H9 (cell line): Measurements from ENCODE around the gene ICAM2. TPM values are rescaled to one million over a fixed set of nuclear protein-coding genes. Genes with fewer than 3 reads are reported as not detected.

Experiments
- DNase-seq: peaks from one replicate; pipeline ENCODE4 v3.0.0-alpha.2; 2017
- H2AFZ ChIP-seq: one replicate; pipeline ENCODE4 v1.6.1; 2013; ENCODE audit warnings: mild to moderate bottlenecking, low read length, control low read depth, moderate library complexity
- H2AK5ac ChIP-seq: 2 replicates; pipeline ENCODE4 v1.6.1; 2013; ENCODE audit warnings: low read length, control low read depth, mixed read lengths; ENCODE audit not compliant: insufficient read length
- H2BK120ac ChIP-seq: one replicate; pipeline ENCODE4 v1.6.1; 2013; ENCODE audit warnings: low read depth, mild to moderate bottlenecking, low read length, control low read depth, inconsistent platforms; ENCODE audit not compliant: poor library complexity, severe bottlenecking
- H2BK12ac ChIP-seq: 2 replicates; pipeline ENCODE4 v1.6.1; 2013; ENCODE audit warnings: low read length, control low read depth, mixed read lengths, low read depth; ENCODE audit not compliant: insufficient read length
- H2BK15ac ChIP-seq: 2 replicates; pipeline ENCODE4 v1.6.1; 2013; ENCODE audit warnings: low read depth, low read length, control low read depth
- H2BK20ac ChIP-seq: one replicate; pipeline ENCODE4 v1.6.1; 2013; ENCODE audit warnings: low read depth, mild to moderate bottlenecking, low read length, control low read depth, inconsistent platforms; ENCODE audit not compliant: poor library complexity, severe bottlenecking
- H2BK5ac ChIP-seq: 2 replicates; pipeline ENCODE4 v1.6.1; 2013; ENCODE audit warnings: low read length, control low read depth, mixed read lengths; ENCODE audit not compliant: insufficient read length
- H3K14ac ChIP-seq: 2 replicates; pipeline ENCODE4 v1.6.1; 2013; ENCODE audit warnings: low read length, control low read depth; ENCODE audit not compliant: insufficient read depth
- H3K18ac ChIP-seq: 2 replicates; pipeline ENCODE4 v1.6.1; 2013; ENCODE audit warnings: low read depth, mild to moderate bottlenecking, mixed read lengths, low read length, control low read depth; ENCODE audit not compliant: insufficient read length
- H3K23ac ChIP-seq: 2 replicates; pipeline ENCODE4 v1.6.1; 2013; ENCODE audit warnings: low read length, control low read depth, mixed read lengths, low read depth; ENCODE audit not compliant: insufficient read length
- H3K23me2 ChIP-seq: 2 replicates; pipeline ENCODE4 v1.6.1; 2013; ENCODE audit warnings: low read depth, mild to moderate bottlenecking, mixed read lengths, low read length, control low read depth; ENCODE audit not compliant: insufficient read length, poor library complexity, severe bottlenecking
- H3K27ac ChIP-seq: 2 replicates; pipeline ENCODE4 v1.5.1; 2013; ENCODE audit warnings: low read length, control low read depth, mixed read lengths, low read depth; ENCODE audit not compliant: insufficient read length
- H3K27me3 ChIP-seq: 2 replicates; pipeline ENCODE4 v1.6.1; 2013; ENCODE audit warnings: low read length, control low read depth, inconsistent platforms; ENCODE audit not compliant: insufficient read depth
- H3K4ac ChIP-seq: 2 replicates; pipeline ENCODE4 v1.6.1; 2013; ENCODE audit warnings: low read depth, mild to moderate bottlenecking, control low read depth, inconsistent platforms, low read length, moderate library complexity
- H3K4me1 ChIP-seq: 2 replicates; pipeline ENCODE4 v1.6.1; 2013; ENCODE audit warnings: low read length, control low read depth, inconsistent platforms; ENCODE audit not compliant: insufficient read depth
- H3K4me2 ChIP-seq: 2 replicates; pipeline ENCODE4 v1.6.1; 2013; ENCODE audit warnings: low read length, control low read depth, mixed read lengths; ENCODE audit not compliant: insufficient read length, insufficient read depth
- H3K56ac ChIP-seq: 2 replicates; pipeline ENCODE4 v1.6.1; 2013; ENCODE audit warnings: low read depth, mild to moderate bottlenecking, mixed read lengths, low read length, control low read depth; ENCODE audit not compliant: insufficient read length
- H3K79me1 ChIP-seq: 2 replicates; pipeline ENCODE4 v1.6.1; 2013; ENCODE audit warnings: low read depth, mild to moderate bottlenecking, moderate library complexity, low read length, control low read depth, inconsistent platforms; ENCODE audit not compliant: insufficient read depth, poor library complexity, severe bottlenecking
- H3K79me2 ChIP-seq: 2 replicates; pipeline ENCODE4 v1.6.1; 2013; ENCODE audit warnings: low read length, control low read depth, inconsistent platforms; ENCODE audit not compliant: insufficient read depth
- H3K9ac ChIP-seq: 2 replicates; pipeline ENCODE4 v1.6.1; 2013; ENCODE audit warnings: low read length, control low read depth, mixed read lengths; ENCODE audit not compliant: insufficient read length; ENCODE audit errors: extremely low read depth
- H3K9me3 ChIP-seq: one replicate; pipeline ENCODE4 v1.6.1; 2013; ENCODE audit warnings: low read depth, low read length, inconsistent platforms; ENCODE audit not compliant: control insufficient read depth
- H3T11ph ChIP-seq: one replicate; pipeline ENCODE4 v1.6.1; 2013; ENCODE audit warnings: mild to moderate bottlenecking, low read length, control low read depth, inconsistent platforms
- H4K20me1 ChIP-seq: one replicate; pipeline ENCODE4 v1.6.1; 2013; ENCODE audit not compliant: control insufficient read depth, insufficient read length, insufficient read depth
- H4K5ac ChIP-seq: 2 replicates; pipeline ENCODE4 v1.6.1; 2013; ENCODE audit warnings: low read depth, mild to moderate bottlenecking, mixed read lengths, low read length, control low read depth; ENCODE audit not compliant: insufficient read length
- H4K8ac ChIP-seq: replicated peaks from 2 replicates; pipeline ENCODE4 v1.6.1; 2013; ENCODE audit warnings: low read length, control low read depth, mixed read lengths, low read depth; ENCODE audit not compliant: insufficient read length
- H4K91ac ChIP-seq: 2 replicates; pipeline ENCODE4 v1.6.1; 2013; ENCODE audit warnings: low read depth, mild to moderate bottlenecking, moderate library complexity, mixed read lengths, low read length, control low read depth; ENCODE audit not compliant: insufficient read length
- H3K27ac Mint-ChIP-seq, 3 experiments: 2 replicates in 2 of 3; 3 replicates in 1 of 3; pipeline ENCODE4 v1.8.0; 2020 to 2021; ENCODE audit warnings: mixed read lengths in 3 of 3, mild to moderate bottlenecking in 1 of 3, moderate library complexity in 1 of 3
- H3K27me3 Mint-ChIP-seq: 2 replicates; pipeline ENCODE4 v1.8.0; 2021; ENCODE audit warnings: low read depth, mild to moderate bottlenecking, moderate library complexity, mixed read lengths
- H3K36me3 Mint-ChIP-seq, 3 experiments: 2 replicates in 2 of 3; 3 replicates in 1 of 3; pipeline ENCODE4 v1.8.0; 2020 to 2021; ENCODE audit warnings: low read depth in 3 of 3, mixed read lengths in 3 of 3; ENCODE audit not compliant: insufficient read depth in 1 of 3
- H3K4me1 Mint-ChIP-seq, 2 experiments: 2 replicates each; pipeline ENCODE4 v1.8.0; 2020; ENCODE audit warnings: mixed read lengths in 2 of 2
- H3K4me3 Mint-ChIP-seq, 2 experiments: 2 replicates in 1 of 2; 3 replicates in 1 of 2; pipeline ENCODE4 v1.8.0; 2020 to 2021; ENCODE audit warnings: mild to moderate bottlenecking in 2 of 2, mixed read lengths in 2 of 2, moderate library complexity in 1 of 2
- H3K9me3 Mint-ChIP-seq, 2 experiments: 2 replicates in 1 of 2; 3 replicates in 1 of 2; pipeline ENCODE4 v1.8.0; 2020; ENCODE audit warnings: mild to moderate bottlenecking in 2 of 2, mixed read lengths in 2 of 2, moderate library complexity in 1 of 2
- CTCF ChIP-seq: fragments of 200-600 bp; sonication (generic); conservative IDR thresholded peaks from 3 replicates; pipeline ENCODE4 v1.8.0; 2021; ENCODE audit warnings: antibody characterized with exemption, mild to moderate bottlenecking
- WGBS: extraction: QIAGEN DNeasy Blood & Tissue Kit; methylation state at CpG from one replicate; pipeline ENCODE4 v1.1.7; 2013; ENCODE audit warnings: missing lambda C conversion rate, low lambda C conversion rate, mixed read lengths; ENCODE audit not compliant: insufficient read length; ENCODE audit errors: extremely low coverage; 5-methylcytosine and 5-hydroxymethylcytosine counted together
- total RNA-seq: library from RNA; stranded (reverse); gene quantifications from 2 replicates; pipeline ENCODE4 v1.2.1, GENCODE V29; 2021

ICAM2 gene
- total RNA-seq, 1 experiment from 2014 or later: 0.28 TPM

- Mint-ChIP-seq H3K9me3 (peaks cover 16 to 18% of the 10 kb centered on the region in 2 experiments), H3K4me3 (no peak overlapping the region; a peak in 1 of 5 replicates)
- no peak overlapping the region for H3K27ac ChIP-seq
Measured at GRCh38 chr17:64066716-64067115, 46.3 kb upstream of the ICAM2 start.

More at GRCh38 chr17:64066716-64067115, 46.3 kb upstream of the ICAM2 start:
- Histone ChIP-seq H3K56ac (no peak overlapping the region), H3K14ac (no peak overlapping the region; the same call in 1 of the 2 replicates), H3K23ac (no peak overlapping the region), H3K23me2 (no peaks in the 10 kb centered on the region), H4K91ac (no peak overlapping the region), H2BK12ac (no peak overlapping the region), H3K79me1 (no peaks in the 10 kb centered on the region), H3K9me3 (peaks cover 9% of the 10 kb centered on the region), H2BK5ac (no peak overlapping the region), H2AFZ (no peak overlapping the region), H3K4me1 (no peaks in the 10 kb centered on the region), H3K27me3 (no peaks in the 10 kb centered on the region), H4K20me1 (no peaks in the 10 kb centered on the region), H3T11ph (no peak overlapping the region), H3K9ac (no peak overlapping the region), H3K18ac (no peak overlapping the region), H4K8ac (no peak overlapping the region), H3K4ac (no peak overlapping the region), H2BK20ac (no peak overlapping the region), H4K5ac (no peak overlapping the region), H2BK120ac (no peak overlapping the region), H2AK5ac (no peak overlapping the region), H2BK15ac (no peak overlapping the region), H3K4me2 (no peak overlapping the region), H3K79me2 (no peaks in the 10 kb centered on the region)
- Mint-ChIP-seq H3K27ac (peak overlapping the region in 1 of 3 experiments; percentile 18; a peak in 1 of 7 replicates), H3K27me3 (no peaks in the 10 kb centered on the region; the same call in 1 of the 2 replicates), H3K4me1 (peaks cover 9 to 10% of the 10 kb centered on the region in 2 experiments), H3K36me3 (peaks cover 28 to 33% (median 28%) of the 10 kb centered on the region in 3 experiments)
- no peak for DNase-seq
- WGBS: no CpG with 5 or more reads among the region's 7 CpGs
- TF ChIP-seq CTCF: no peak
